ENCODE measurements around the gene MCTP1.

DNA sequence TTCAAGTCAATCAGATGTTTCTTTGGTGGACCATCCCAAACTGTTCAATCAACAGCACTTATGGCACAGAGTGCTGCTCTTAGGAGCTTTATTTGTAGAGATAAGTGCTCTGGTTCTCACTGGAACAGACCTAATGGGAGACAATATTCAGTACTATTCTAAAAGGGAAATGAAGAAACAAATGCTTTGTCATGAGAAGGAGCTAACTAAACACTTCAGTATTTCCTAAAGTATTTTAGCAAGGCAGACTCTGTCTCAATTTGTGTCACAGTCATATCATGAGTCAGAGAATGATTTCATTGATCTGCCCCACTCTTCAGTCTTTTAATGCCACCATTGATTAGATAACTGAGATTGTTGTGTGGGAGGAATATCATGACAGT is 491.1 kb downstream of the MCTP1 start:
- TF ChIP-seq, protein P1, sequence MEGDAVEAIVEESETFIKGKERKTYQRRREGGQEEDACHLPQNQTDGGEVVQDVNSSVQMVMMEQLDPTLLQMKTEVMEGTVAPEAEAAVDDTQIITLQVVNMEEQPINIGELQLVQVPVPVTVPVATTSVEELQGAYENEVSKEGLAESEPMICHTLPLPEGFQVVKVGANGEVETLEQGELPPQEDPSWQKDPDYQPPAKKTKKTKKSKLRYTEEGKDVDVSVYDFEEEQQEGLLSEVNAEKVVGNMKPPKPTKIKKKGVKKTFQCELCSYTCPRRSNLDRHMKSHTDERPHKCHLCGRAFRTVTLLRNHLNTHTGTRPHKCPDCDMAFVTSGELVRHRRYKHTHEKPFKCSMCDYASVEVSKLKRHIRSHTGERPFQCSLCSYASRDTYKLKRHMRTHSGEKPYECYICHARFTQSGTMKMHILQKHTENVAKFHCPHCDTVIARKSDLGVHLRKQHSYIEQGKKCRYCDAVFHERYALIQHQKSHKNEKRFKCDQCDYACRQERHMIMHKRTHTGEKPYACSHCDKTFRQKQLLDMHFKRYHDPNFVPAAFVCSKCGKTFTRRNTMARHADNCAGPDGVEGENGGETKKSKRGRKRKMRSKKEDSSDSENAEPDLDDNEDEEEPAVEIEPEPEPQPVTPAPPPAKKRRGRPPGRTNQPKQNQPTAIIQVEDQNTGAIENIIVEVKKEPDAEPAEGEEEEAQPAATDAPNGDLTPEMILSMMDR (IDR thresholded peaks at IDR 0.05), result no peak
- TF ChIP-seq POLR2A (IDR thresholded peaks at IDR 0.05), result no peak
